Cardiac fibroblast (primary cell): ENCODE measurements around the gene ACAP2.
A peak's percentile ranks its signal among the peaks of the same experiment; 100 is the strongest.
"Not testable (repeated sequence)": the region's sequence is repeated elsewhere in the genome, so short reads cannot be mapped to it uniquely, and the experiment has no call there.

ENCODE experiments used
- DNase-seq, 2 donors: peaks; one replicate each; pipeline versions ENCODE4 v3.0.0 to v3.0.0-alpha.2; 2010; ENCODE audit warnings: low read depth in 2 of 2
- H3K4me3 ChIP-seq, 2 donors: replicated peaks in 1 of 2; 1 replicate in 1 of 2; 2 replicates in 1 of 2; pipeline ENCODE4 v1.5.1; 2011; ENCODE audit warnings: low read depth in 2 of 2, low read length in 2 of 2, mild to moderate bottlenecking in 2 of 2, moderate library complexity in 1 of 2
- TF ChIP-seq, protein P1 (sequence below): IDR thresholded peaks from one replicate; pipeline ENCODE4 v1.5.1; 2011; ENCODE audit warnings: low read depth, mild to moderate bottlenecking, low read length, inconsistent platforms

Gene ACAP2

DNA sequence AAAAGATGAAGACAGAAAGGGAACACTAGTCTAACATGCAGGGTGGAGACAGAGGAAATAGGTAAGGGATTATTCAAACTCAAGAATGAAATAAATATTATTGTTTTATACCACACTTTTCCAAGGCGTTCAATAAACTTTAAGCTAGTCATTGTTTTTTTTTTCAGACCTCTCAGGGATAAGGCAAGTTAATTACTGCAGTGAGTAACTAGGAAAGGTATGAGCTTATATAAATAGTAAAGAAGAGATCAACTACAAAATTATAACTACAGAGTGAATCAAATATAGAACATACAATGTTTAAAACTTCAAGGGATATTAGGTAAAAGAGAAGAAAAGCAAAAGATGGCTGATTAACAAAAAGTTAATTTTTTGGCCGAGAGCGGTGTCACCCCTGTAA, 140.4 kb downstream of the ACAP2 start:
- TF ChIP-seq, protein P1, sequence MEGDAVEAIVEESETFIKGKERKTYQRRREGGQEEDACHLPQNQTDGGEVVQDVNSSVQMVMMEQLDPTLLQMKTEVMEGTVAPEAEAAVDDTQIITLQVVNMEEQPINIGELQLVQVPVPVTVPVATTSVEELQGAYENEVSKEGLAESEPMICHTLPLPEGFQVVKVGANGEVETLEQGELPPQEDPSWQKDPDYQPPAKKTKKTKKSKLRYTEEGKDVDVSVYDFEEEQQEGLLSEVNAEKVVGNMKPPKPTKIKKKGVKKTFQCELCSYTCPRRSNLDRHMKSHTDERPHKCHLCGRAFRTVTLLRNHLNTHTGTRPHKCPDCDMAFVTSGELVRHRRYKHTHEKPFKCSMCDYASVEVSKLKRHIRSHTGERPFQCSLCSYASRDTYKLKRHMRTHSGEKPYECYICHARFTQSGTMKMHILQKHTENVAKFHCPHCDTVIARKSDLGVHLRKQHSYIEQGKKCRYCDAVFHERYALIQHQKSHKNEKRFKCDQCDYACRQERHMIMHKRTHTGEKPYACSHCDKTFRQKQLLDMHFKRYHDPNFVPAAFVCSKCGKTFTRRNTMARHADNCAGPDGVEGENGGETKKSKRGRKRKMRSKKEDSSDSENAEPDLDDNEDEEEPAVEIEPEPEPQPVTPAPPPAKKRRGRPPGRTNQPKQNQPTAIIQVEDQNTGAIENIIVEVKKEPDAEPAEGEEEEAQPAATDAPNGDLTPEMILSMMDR, result no peak
- H3K4me3 ChIP-seq, result no peak overlapping the region
- peak in 1 of 2 donors; percentile 18 for DNase-seq

DNA sequence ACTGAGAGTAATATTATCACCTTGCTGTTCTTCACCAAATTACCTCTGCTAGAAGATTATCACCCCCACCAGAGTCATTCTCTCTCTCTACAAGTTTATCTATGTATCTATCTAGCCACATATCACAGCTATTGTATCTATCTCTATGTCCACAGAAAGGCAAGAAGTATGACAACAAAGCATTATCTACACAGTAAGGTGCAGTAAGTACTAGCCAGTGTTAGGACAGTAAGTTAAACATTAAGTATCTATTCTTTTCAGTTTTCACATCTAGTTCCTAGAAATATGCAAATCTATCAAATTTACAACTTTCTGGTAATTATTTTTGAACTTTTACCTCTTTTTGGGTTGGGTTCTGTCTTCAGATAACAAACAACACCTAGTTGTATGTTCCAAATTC, 145.4 kb downstream of the ACAP2 start:
- DNase-seq, result no peak
- H3K4me3 ChIP-seq, result no peak overlapping the region
- TF ChIP-seq, protein P1, result no peak

DNA sequence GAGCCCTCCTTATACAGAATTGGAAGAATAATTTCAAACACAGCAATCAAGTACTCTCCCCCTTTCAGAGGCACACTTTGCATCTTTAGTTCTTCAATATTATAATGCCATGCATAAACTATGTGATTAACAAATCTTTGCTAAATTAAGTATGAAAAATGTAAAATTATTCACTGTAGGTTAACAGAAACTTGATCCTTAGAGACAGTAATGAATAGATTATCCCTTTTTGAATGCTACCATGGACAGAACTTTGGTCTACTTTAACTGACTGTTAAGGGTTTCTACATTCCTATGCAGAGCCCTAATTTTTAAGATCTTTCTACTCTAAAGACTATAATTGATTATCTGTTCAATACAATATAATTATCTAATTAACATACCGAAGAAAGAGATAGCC, 146.2 kb downstream of the ACAP2 start:
- H3K4me3 ChIP-seq, result no peak overlapping the region
- no peak for DNase-seq
- TF ChIP-seq, protein P1, result no peak

DNA sequence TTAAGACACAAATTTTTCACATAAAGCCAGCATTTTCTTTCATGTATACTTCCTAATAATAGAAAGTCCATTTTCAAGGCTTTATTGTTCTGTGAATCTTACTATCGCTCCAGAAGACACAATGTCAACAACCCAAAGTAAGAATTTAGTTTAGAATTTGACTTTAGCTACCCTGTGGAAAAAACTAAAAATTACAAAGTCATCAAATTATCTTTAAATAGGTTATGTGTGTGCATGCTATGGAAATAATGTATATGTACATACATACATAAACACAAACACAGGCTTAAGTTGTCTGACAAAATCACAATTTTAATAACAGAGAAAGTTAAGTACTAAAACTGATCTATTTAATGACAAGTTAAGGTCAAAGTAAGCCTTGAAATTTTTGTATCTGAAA, 151.7 kb downstream of the ACAP2 start:
- TF ChIP-seq, protein P1, result no peak
- no peak overlapping the region for H3K4me3 ChIP-seq
- no peak for DNase-seq

DNA sequence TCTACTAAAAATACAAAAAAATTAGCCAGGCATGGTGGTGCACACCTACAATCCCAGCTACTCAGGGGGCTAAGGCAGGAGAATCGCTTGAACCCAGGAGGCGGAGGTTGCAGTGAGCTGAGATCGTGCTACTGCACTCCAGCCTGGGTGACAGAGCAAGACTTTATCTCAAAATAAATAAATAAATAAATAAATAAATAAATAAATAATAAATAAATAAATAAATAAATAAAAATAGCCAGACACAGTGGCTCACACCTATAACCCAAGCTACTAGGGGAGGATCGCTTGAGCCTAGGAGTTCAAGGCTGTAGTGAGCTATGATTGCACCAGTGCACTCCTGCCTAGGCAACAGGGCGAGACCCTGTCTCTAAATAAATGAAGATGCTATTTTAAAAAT, 152.2 kb downstream of the ACAP2 start:
- not testable (repeated sequence) for H3K4me3 ChIP-seq, DNase-seq

DNA sequence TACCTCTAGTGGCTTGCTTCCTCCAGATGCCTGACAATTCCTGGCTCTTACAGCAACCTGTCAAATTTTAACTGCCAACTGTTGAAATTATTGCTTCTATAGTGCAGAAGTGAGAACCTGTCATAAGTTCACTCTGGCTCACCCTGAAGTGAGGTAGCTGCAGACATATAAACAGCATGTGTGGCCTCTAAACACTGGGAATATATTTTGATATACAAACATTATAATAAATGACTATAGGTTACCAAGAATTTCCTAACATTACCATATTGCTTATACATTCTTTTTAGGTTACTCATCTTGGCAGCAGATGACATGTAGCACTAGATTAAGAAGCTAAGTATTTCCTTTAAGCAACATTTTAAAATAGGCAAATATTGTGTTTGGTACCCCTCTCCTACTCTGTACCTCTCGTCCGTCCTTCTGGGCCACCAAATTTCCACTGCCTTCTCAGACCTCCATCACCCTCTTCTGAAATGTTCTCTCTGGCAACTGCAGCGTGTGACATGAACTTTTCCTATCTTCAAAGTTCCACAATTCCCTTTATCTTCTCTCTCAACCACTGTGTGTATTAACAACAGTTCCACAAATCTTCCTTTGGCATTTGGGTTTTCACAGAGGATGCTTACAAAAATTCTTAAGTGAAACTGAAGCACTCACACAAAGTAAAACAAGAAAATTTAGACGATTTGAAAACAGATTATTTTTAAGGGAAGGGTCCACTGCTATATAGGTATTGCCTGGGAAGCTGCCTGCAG, 156.5 kb downstream of the ACAP2 start:
- DNase-seq, result peak; percentile 62 to 70
- H3K4me3 ChIP-seq, result no peak overlapping the region

DNA sequence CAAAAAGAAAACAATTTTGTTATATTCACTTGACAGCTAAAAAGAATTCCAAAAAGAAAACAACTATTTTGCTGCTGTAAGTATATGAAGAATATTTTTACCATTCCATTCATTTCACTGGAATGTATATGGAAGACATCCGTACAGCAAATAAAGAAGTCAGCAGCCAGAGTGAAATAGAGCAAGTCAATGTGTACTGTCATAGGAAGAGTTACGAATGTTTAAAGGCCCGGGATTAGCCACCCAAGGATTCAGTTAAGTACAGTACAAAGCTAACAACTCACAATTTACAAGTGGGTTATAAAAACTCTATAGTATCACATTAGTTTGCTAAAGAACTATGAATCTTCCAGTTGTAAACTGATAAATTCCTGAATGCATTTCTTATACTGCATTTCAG, 157.4 kb downstream of the ACAP2 start:
- no peak for DNase-seq
- TF ChIP-seq, protein P1, result no peak
- no peak overlapping the region for H3K4me3 ChIP-seq

More for the DNA sequence above, 156.5 kb downstream of the ACAP2 start:
- TF ChIP-seq, protein P1, result no peak
